ENCODE data around the gene ACER3. TPM values are rescaled to one million over a fixed set of nuclear protein-coding genes. Genes with fewer than 3 reads are reported as not detected.
A peak's percentile ranks its signal among the peaks of the same experiment; 100 is the strongest.

ACER3 gene
- total RNA-seq, 1 donor from 2014 or later: 15.6 TPM

DNA sequence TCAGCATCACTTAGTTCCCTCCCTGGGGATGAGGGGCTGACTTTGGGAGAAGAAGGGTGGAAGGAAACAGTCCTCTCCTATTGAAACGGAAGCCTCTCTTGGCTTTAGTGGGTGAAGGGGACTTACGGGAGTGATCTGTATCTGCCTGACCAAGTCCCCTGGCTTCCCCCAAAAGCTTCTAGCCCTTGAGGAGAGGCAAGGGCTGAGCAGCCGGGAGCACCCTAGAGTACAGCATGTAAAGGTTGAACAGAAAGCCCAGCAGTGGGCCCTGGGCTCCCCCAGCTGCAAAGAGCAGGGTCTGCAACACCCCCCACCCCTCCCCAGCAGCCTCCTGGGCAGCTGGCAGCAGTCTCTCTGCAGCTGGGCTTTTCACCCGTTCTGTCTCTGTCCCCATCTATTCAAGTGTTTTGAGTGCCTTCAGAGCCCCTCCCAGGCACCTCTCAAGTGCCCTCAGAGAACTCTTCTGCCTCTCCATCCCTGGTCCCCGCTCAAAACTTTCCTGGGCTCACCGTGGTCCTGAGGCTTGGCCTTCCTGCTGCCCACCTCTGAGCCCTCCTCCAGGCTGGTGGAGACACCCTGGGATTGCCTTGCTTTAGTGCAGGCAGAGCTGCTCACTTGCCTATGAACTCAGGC lies 208.7 kb downstream of the ACER3 start:
- Mint-ChIP-seq H3K9me3 (no peaks in the 10 kb centered on the region), H3K4me3 (ENCODE audit: low read depth) (no peak overlapping the region), H3K27me3 (ENCODE audit: low read depth) (peaks cover 19% of the 10 kb centered on the region), H3K36me3 (ENCODE audit: low read depth) (no peaks in the 10 kb centered on the region), H3K27ac (no peak overlapping the region), H3K4me1 (ENCODE audit: low read depth) (peaks cover 23% of the 10 kb centered on the region)
- DNase-seq (ENCODE audit: low spot score): no peak
- intact Hi-C loops (cut with micrococcal nuclease): no loop called here

DNA sequence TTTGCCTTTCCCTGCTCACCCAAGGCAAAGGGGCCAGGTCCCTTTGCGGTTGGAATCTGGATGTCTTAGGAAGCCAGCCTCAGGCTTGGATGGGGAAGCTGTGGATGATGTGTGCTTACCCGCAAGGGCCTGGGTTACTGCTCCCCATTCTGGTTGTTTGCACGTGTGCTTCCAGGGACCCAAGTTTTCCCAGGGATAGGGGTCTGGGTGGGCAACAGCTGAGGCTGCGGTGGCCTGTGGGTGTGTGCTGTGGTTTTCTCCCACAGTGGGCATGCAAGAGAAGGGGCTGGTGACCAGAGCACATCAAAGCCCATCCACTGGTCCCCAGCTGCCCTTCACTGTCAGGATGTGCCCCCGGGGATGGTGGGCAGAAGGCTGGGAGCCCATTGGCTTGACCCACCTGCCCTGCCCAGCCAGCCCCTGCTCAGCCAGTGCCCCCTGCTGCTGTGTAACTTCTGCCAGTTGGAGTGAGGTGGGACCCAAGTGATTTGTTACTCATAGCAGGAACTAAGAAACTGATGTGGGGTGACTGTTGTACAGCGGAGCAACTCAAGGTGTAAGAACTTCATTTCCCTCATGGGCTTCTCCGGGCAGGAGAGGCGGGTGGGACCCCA lies 209.4 kb downstream of the ACER3 start:
- no peak for DNase-seq (ENCODE audit: low spot score)
- H3K27me3 Mint-ChIP-seq (ENCODE audit: low read depth): peaks cover 16% of the 10 kb centered on the region
- H3K27ac Mint-ChIP-seq: no peak overlapping the region
- no peak overlapping the region for H3K4me3 Mint-ChIP-seq (ENCODE audit: low read depth)
- intact Hi-C loops (cut with micrococcal nuclease): no loop called here
- H3K9me3 Mint-ChIP-seq: no peaks in the 10 kb centered on the region
- peaks cover 23% of the 10 kb centered on the region for H3K4me1 Mint-ChIP-seq (ENCODE audit: low read depth)
- no peaks in the 10 kb centered on the region for H3K36me3 Mint-ChIP-seq (ENCODE audit: low read depth)

DNA sequence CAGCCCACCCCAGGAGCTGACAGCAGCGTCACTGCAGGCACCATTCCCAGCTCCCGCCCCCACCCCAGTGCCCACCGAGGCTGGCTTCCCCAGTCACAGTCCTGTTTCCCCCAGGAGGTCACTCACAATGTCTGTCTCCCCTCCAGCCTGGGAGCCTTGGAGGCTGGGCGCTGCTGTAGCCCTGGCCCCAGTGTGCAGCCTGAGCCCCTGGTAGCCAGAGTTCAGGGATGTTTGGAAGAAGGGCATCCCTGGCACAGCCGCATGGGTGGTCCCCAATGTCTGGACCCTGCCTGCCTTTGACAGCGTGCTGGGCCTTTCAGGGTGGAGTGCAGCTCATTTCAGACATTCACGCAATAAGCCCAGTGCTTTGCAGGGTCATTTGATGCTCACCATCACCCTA lies 210.4 kb downstream of the ACER3 start:
- peaks cover 19% of the 10 kb centered on the region for H3K4me1 Mint-ChIP-seq (ENCODE audit: low read depth)
- intact Hi-C loops (cut with micrococcal nuclease): no loop called here
- no peaks in the 10 kb centered on the region for H3K36me3 Mint-ChIP-seq (ENCODE audit: low read depth)
- DNase-seq (ENCODE audit: low spot score): no peak
- H3K27me3 Mint-ChIP-seq (ENCODE audit: low read depth): peaks cover 12% of the 10 kb centered on the region
- H3K27ac Mint-ChIP-seq: no peak overlapping the region
- H3K4me3 Mint-ChIP-seq (ENCODE audit: low read depth): no peak overlapping the region
- H3K9me3 Mint-ChIP-seq: no peaks in the 10 kb centered on the region

DNA sequence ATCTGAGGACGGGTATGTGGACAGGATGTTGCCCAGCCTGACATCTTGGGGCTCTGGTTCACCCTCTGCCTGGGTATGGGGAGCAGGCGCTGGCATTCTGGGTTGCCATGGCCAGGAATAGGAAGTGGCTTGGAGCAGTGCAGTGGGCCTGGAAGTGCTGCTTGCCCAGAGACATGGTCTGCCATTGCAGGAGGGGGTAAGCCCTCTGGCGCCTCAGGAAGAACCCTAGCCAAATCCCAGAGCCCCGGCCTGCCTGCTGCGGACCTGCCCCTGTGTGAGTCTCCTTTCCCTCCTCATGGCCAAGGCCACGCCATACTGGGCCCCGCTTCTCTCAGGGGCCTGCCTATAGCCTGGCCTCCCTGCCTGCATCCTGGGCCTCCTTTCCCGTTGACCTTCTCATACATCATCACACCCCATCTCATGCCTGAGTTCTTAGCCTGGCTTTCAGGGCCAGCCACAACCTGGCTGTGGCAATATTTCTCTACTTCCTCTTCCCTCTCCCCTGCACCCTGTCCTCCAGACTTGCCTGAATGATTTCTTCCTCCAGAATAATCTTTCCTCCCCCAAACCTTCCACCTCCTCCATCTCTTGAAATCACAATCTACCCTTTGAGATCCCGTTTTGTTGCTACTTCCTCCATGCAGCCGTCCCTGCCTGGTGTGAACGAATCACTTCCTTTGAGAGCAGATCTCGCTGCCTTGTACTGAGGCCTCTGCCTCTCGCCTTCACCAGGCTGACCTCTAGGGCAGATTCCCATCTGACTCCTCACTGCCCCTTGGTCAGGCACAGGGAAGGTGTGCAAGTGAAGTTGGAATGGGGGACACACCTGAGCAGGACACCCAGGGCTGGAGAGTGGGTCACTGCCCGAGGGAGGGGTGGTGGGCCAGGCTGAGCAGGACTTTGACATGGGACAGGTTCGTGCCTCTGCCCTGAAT lies 211.2 kb downstream of the ACER3 start:
- peaks cover 19% of the 10 kb centered on the region for H3K4me1 Mint-ChIP-seq (ENCODE audit: low read depth)
- no peaks in the 10 kb centered on the region for H3K36me3 Mint-ChIP-seq (ENCODE audit: low read depth)
- H3K4me3 Mint-ChIP-seq (ENCODE audit: low read depth): no peak overlapping the region
- H3K27ac Mint-ChIP-seq: no peak overlapping the region
- peaks cover 15% of the 10 kb centered on the region for H3K27me3 Mint-ChIP-seq (ENCODE audit: low read depth)
- no peak for DNase-seq (ENCODE audit: low spot score)
- no peaks in the 10 kb centered on the region for H3K9me3 Mint-ChIP-seq
- intact Hi-C loops (cut with micrococcal nuclease): no loop called here

DNA sequence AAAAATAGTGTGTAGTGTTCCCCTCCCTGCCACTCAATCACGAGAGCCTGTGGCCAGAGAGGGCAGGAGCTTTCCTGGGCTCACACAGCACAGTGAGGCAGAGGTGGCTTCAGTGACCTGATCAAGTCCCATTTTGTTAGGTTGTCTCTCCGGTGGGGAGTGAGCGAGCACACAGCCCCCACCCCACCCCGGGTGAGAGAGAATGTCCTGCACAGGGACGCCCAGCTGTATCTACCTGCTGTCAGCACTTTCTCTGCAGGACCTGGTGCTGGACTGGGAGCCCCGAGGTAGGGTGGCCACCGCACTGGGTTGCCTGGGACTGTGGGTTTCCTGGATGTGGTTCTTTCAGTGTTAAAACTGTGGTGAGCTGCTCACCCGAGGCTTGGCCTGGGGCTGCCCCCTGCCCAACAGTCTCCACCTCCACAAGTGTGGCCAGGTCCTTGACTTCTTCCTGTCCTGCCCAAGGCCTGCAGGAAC lies 212.2 kb downstream of the ACER3 start:
- intact Hi-C loops (cut with micrococcal nuclease): no loop called here
- Mint-ChIP-seq H3K9me3 (no peaks in the 10 kb centered on the region), H3K4me1 (ENCODE audit: low read depth) (peaks cover 19% of the 10 kb centered on the region), H3K27ac (peak overlapping the region; percentile 29), H3K27me3 (ENCODE audit: low read depth) (peaks cover 13% of the 10 kb centered on the region), H3K36me3 (ENCODE audit: low read depth) (no peaks in the 10 kb centered on the region), H3K4me3 (ENCODE audit: low read depth) (no peak overlapping the region)
- DNase-seq (ENCODE audit: low spot score): no peak

DNA sequence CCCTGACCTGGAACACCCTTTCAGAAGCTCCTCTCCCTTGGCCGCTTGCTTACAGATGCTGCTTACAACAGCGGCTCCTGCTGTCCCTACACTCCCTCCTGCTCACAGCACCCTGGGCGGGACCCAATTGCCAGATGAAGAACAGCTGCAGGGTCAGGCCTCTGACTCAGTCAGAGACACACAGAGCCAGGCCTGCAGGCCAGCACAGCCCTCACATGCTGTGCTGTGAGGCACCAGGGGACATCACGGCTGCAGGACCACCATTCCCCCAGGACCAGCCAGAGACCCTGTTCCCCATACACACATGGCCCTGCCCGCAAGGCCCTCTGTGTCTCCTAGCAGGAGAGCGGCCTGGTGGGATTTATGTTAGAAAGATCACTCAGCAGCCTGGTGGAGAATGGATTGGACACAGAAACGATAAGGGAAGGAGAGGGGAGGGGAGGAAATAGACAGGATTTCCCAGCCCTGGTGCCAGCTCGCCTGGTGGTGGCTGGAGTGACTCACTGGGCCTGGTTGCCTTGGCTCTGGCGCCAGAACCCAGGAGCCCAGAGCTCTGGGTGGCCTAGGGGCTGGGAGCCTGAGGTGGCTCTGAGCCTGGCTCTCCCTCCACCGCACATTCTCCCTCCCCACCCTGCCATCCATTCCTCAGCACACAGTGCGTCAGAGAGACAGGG lies 212.7 kb downstream of the ACER3 start:
- H3K27ac Mint-ChIP-seq: peak overlapping the region; percentile 29
- H3K9me3 Mint-ChIP-seq: no peaks in the 10 kb centered on the region
- H3K4me1 Mint-ChIP-seq (ENCODE audit: low read depth): peaks cover 19% of the 10 kb centered on the region
- no peaks in the 10 kb centered on the region for H3K36me3 Mint-ChIP-seq (ENCODE audit: low read depth)
- H3K27me3 Mint-ChIP-seq (ENCODE audit: low read depth): peaks cover 17% of the 10 kb centered on the region
- DNase-seq (ENCODE audit: low spot score): no peak
- intact Hi-C loops (cut with micrococcal nuclease): no loop called here
- H3K4me3 Mint-ChIP-seq (ENCODE audit: low read depth): no peak overlapping the region

DNA sequence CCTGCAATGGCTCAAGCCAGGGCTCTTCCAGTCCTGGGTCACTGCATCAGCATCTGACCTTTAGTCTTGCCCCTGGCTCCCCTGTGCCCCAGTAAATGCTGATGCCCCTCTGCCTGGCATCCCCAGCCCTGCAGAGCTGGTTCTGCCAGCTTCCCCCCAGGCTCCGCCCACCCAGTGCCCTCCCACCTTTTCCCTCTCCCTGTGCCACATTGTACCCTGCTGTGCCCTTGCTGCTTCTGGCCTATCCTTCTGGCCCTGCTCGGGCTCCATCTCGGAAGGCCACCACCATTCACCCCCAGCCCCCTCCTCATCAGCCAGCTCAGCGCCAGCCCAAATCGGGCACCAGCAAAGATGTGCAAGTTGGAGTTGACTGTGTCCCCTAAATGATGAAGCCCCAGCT lies 213.5 kb downstream of the ACER3 start:
- Mint-ChIP-seq H3K27me3 (ENCODE audit: low read depth) (peaks cover 12% of the 10 kb centered on the region), H3K36me3 (ENCODE audit: low read depth) (no peaks in the 10 kb centered on the region), H3K4me3 (ENCODE audit: low read depth) (no peak overlapping the region), H3K27ac (no peak overlapping the region), H3K4me1 (ENCODE audit: low read depth) (peaks cover 19% of the 10 kb centered on the region), H3K9me3 (no peaks in the 10 kb centered on the region)
- no peak for DNase-seq (ENCODE audit: low spot score)
- intact Hi-C loops (cut with micrococcal nuclease): no loop called here

DNA sequence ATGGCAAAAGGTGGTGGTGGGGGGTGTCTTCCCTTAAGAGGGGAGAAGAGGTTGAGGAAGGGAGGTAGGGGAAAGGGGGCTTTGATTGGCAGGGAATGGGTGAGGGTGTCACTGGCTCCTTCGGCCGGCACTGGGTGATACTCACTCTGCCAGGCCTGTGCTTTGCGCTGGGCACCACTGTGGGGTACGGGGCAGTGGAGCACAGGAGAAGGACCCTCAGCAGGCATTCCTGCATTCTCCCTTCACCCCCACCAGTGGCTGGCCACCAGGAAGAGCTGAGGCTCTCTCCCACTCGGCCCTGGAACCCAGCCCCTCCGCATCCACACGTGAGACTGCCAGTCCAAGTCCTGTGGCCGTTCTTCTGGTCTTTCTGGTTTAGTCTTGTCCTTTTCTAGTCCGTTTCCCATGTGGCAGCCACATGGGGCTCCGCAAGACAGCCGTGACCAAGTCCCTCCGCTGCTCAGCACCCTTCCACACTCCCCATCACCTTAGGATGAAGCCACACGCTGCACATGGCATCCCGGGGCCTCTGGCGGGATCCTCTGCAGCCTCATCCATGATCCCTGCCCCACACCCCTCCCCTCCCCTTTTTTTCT lies 214.0 kb downstream of the ACER3 start:
- intact Hi-C loops (cut with micrococcal nuclease): no loop called here
- DNase-seq (ENCODE audit: low spot score): no peak
- H3K9me3 Mint-ChIP-seq: no peaks in the 10 kb centered on the region
- no peak overlapping the region for H3K27ac Mint-ChIP-seq
- H3K4me1 Mint-ChIP-seq (ENCODE audit: low read depth): peaks cover 19% of the 10 kb centered on the region
- H3K4me3 Mint-ChIP-seq (ENCODE audit: low read depth): no peak overlapping the region
- peaks cover 12% of the 10 kb centered on the region for H3K27me3 Mint-ChIP-seq (ENCODE audit: low read depth)
- H3K36me3 Mint-ChIP-seq (ENCODE audit: low read depth): no peaks in the 10 kb centered on the region

DNA sequence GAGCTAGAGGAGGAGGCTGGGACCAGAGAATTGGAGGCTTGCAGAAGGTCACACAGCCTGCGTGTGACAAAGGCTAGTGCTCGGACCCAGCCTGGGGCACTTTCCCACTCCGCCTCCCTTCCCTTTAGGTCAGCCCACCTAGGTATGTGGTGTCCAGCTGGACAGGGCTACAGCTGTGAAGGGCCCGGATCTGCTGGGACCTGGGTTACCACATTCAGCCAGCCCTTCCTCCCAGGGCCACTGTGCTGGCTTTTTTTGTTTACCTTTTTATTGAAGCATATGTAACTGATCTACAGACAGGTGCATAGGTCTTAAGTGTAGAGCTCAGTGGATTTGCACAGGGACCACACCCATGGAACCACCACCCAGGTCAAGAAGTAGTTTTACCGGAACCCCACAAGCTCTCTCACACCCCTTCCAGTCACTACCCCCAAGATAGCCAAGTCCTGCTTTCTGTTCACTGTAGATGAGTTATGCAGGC lies 214.7 kb downstream of the ACER3 start:
- H3K36me3 Mint-ChIP-seq (ENCODE audit: low read depth): no peaks in the 10 kb centered on the region
- no peaks in the 10 kb centered on the region for H3K9me3 Mint-ChIP-seq
- H3K27ac Mint-ChIP-seq: no peak overlapping the region
- H3K4me3 Mint-ChIP-seq (ENCODE audit: low read depth): no peak overlapping the region
- peaks cover 12% of the 10 kb centered on the region for H3K27me3 Mint-ChIP-seq (ENCODE audit: low read depth)
- DNase-seq (ENCODE audit: low spot score): no peak
- intact Hi-C loops (cut with micrococcal nuclease): no loop called here
- peaks cover 19% of the 10 kb centered on the region for H3K4me1 Mint-ChIP-seq (ENCODE audit: low read depth)

Other genes with a start within 250 kb of the ACER3 start
- gene LRRC32, start 190.2 kb upstream of the ACER3 start, total RNA-seq: 26.5 and 26.7 TPM in 2 replicates
- gene TSKU, start 77.6 kb upstream of the ACER3 start, total RNA-seq: 13.7 and 15.3 TPM in 2 replicates
- not detected in 2 replicates for gene B3GNT6, start 173.5 kb downstream of the ACER3 start, total RNA-seq
- gene CAPN5, start 206.1 kb downstream of the ACER3 start, total RNA-seq: 0.32 and 0.55 TPM in 2 replicates
- gene OMP, start 241.9 kb downstream of the ACER3 start, total RNA-seq: not detected in 2 replicates